ENCODE measurements around the gene KLF16.

DNA sequence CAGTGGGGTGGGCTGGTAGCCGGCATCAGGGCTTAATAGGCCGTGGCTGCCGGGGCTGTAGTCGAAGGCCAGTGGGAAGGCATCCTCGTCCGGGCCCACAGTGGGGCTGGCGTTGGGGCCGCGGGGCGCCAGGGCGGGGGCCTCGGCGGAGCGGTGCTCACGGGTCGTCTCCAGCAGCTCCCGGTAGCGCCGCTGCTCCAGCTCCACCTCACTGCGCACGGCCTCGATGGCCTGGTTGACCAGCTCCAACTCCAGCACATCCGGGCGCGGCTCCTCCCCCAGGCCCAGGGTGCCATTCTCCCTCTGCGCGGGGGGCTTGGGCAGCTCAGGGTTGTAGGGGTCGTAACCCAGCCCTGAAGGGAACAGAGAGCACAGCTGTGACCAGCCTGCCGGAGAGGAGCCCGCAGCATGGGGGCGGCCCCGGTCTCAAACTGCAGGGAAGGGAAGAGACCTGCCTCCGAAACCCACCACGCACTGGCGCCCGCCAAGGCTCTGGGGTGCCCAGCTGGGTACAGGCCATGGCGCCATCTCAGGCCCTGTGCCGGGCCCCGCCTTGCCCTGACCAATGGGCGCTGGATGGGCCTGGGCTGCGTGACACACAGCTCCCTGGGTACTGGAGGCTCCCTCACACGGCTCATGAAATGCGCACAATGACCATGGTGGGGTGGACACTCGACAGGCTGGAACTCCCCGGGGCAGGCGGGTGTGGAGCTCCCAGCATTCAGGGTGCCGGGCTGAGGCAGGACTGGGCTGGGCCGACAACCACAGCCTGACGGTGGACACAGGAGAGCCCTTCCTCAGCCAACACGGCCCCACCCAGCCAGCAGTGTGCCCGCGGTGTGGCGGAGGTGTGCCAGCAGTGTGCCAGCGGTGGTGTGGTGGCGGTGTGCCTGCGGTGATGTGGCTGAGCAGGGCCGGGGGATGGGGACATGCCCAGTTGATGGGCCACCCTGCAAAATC is 34.8 kb downstream of the KLF16 start:
- TF ChIP-seq EP300 (IDR thresholded peaks at IDR 0.05; ENCODE audit: low read depth) = no peak
- TF ChIP-seq, protein P1, sequence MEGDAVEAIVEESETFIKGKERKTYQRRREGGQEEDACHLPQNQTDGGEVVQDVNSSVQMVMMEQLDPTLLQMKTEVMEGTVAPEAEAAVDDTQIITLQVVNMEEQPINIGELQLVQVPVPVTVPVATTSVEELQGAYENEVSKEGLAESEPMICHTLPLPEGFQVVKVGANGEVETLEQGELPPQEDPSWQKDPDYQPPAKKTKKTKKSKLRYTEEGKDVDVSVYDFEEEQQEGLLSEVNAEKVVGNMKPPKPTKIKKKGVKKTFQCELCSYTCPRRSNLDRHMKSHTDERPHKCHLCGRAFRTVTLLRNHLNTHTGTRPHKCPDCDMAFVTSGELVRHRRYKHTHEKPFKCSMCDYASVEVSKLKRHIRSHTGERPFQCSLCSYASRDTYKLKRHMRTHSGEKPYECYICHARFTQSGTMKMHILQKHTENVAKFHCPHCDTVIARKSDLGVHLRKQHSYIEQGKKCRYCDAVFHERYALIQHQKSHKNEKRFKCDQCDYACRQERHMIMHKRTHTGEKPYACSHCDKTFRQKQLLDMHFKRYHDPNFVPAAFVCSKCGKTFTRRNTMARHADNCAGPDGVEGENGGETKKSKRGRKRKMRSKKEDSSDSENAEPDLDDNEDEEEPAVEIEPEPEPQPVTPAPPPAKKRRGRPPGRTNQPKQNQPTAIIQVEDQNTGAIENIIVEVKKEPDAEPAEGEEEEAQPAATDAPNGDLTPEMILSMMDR (IDR thresholded peaks at IDR 0.05) = no peak
